NOMO-1 treated with dmso at 0.1 percent for 144 hours (cell line): ENCODE results near the gene TMEM255A.
"Not testable (repeated sequence)": the region's sequence is repeated elsewhere in the genome, so short reads cannot be mapped to it uniquely, and the experiment has no call there.

Experiments used
- DNase-seq: peaks from one replicate; lab custom pipeline; 2025; ENCODE audit not compliant: unreplicated experiment; lab: John Stamatoyannopoulos, UW

The TMEM255A gene

GRCh38 chrX:120310861-120311726, at the start of gene TMEM255A:
TSS of gene TMEM255A (minus strand) at chrX:120311461. CDS start at chrX:120311309, 152 bp downstream.
- no peak for DNase-seq

GRCh38 chrX:120358737-120359456, 47.6 kb upstream of the TMEM255A start:
- no peak for DNase-seq

- no peak for DNase-seq
Measured at GRCh38 chrX:120357186-120357585, 45.9 kb upstream of the TMEM255A start.

- no peak for DNase-seq
Measured at GRCh38 chrX:120356084-120356483, 44.8 kb upstream of the TMEM255A start.

- DNase-seq = no peak
Measured at GRCh38 chrX:120350450-120351138, 39.3 kb upstream of the TMEM255A start.

GRCh38 chrX:120344566-120344965, 33.3 kb upstream of the TMEM255A start:
- not testable (repeated sequence) for DNase-seq

- no peak for DNase-seq
Measured at GRCh38 chrX:120336899-120337298, 25.6 kb upstream of the TMEM255A start.

- no peak for DNase-seq
Measured at GRCh38 chrX:120335289-120335688, 24.0 kb upstream of the TMEM255A start.

- no peak for DNase-seq
Measured at GRCh38 chrX:120334603-120335002, 23.3 kb upstream of the TMEM255A start.

- DNase-seq = no peak
Measured at GRCh38 chrX:120334151-120334550, 22.9 kb upstream of the TMEM255A start.

- DNase-seq = no peak
Measured at GRCh38 chrX:120332394-120332793, 21.1 kb upstream of the TMEM255A start.

GRCh38 chrX:120331116-120331515, 19.9 kb upstream of the TMEM255A start:
- no peak for DNase-seq

- no peak for DNase-seq
Measured at GRCh38 chrX:120321520-120322281, 10.4 kb upstream of the TMEM255A start.

- DNase-seq = no peak
Measured at GRCh38 chrX:120318411-120318810, 7.2 kb upstream of the TMEM255A start.

GRCh38 chrX:120316587-120317283, 5.5 kb upstream of the TMEM255A start:
- DNase-seq = no peak

GRCh38 chrX:120315776-120316175, 4.5 kb upstream of the TMEM255A start:
- DNase-seq = no peak

- no peak for DNase-seq
Measured at GRCh38 chrX:120311727-120312063, 434 bp upstream of the TMEM255A start.

- DNase-seq = no peak
Measured at GRCh38 chrX:120309873-120310705, 1.2 kb downstream of the TMEM255A start.
